Amniotic stem cell (primary cell): Measurements from ENCODE around the gene NUTM2G.
"Not testable (repeated sequence)": the region's sequence is repeated elsewhere in the genome, so short reads cannot be mapped to it uniquely, and the experiment has no call there.

Experiments used
- DNase-seq: peaks from one replicate; lab custom pipeline; 2025; lab: John Stamatoyannopoulos, UW

The NUTM2G gene

GRCh38 chr9:96949346-96949745 is 20.7 kb downstream of the NUTM2G start:
- not testable (repeated sequence) for DNase-seq

GRCh38 chr9:96950539-96950938 is 21.9 kb downstream of the NUTM2G start:
- not testable (repeated sequence) for DNase-seq

- DNase-seq: not testable (repeated sequence)
Measured at GRCh38 chr9:96967591-96967990, 38.9 kb downstream of the NUTM2G start.

- DNase-seq: not testable (repeated sequence)
Measured at GRCh38 chr9:96972552-96972951, 43.9 kb downstream of the NUTM2G start.

GRCh38 chr9:96974037-96974436 is 45.4 kb downstream of the NUTM2G start:
- not testable (repeated sequence) for DNase-seq

- DNase-seq: not testable (repeated sequence)
Measured at GRCh38 chr9:96983496-96984122, 55.0 kb downstream of the NUTM2G start.

- not testable (repeated sequence) for DNase-seq
Measured at GRCh38 chr9:96984139-96984538, 55.5 kb downstream of the NUTM2G start.

- DNase-seq: not testable (repeated sequence)
Measured at GRCh38 chr9:96984887-96985286, 56.2 kb downstream of the NUTM2G start.
